Measurements from ENCODE around the gene ADTRP. TPM values are rescaled to one million over a fixed set of nuclear protein-coding genes. Genes with fewer than 3 reads are reported as not detected.
A peak's percentile ranks its signal among the peaks of the same experiment; 100 is the strongest.

ADTRP gene
- total RNA-seq, 2 experiments from 2014 or later, result 20.0 to 21.9 TPM

GRCh38 chr6:11705069-11705468 lies 73.5 kb downstream of the ADTRP start:
- DNase-seq, result peak; percentile 57
- no peaks in the 10 kb centered on the region for H3K27me3 Mint-ChIP-seq
- ChIA-PET CTCF (interaction anchor here (1.3 kb wide), 1 partner anchor 49 kb away, joined by 3 read pairs; no protein-coding TSS in a partner anchor), POLR2A (no interaction called here)
- TF ChIP-seq, protein P1, sequence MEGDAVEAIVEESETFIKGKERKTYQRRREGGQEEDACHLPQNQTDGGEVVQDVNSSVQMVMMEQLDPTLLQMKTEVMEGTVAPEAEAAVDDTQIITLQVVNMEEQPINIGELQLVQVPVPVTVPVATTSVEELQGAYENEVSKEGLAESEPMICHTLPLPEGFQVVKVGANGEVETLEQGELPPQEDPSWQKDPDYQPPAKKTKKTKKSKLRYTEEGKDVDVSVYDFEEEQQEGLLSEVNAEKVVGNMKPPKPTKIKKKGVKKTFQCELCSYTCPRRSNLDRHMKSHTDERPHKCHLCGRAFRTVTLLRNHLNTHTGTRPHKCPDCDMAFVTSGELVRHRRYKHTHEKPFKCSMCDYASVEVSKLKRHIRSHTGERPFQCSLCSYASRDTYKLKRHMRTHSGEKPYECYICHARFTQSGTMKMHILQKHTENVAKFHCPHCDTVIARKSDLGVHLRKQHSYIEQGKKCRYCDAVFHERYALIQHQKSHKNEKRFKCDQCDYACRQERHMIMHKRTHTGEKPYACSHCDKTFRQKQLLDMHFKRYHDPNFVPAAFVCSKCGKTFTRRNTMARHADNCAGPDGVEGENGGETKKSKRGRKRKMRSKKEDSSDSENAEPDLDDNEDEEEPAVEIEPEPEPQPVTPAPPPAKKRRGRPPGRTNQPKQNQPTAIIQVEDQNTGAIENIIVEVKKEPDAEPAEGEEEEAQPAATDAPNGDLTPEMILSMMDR (IDR thresholded peaks at IDR 0.05), result no peak
- peaks cover 37% of the 10 kb centered on the region for H3K4me1 Mint-ChIP-seq (ENCODE audit: low read depth)
- ATAC-seq, result peak; percentile 45
- no peak overlapping the region for H3K4me3 Mint-ChIP-seq
- intact Hi-C loops (cut with micrococcal nuclease), result no loop called here
- H3K36me3 Mint-ChIP-seq (ENCODE audit: low read depth), result peaks cover 8% of the 10 kb centered on the region
- H3K9me3 Mint-ChIP-seq, result peaks cover 7% of the 10 kb centered on the region
- peak overlapping the region; percentile 20 for H3K27ac Mint-ChIP-seq

GRCh38 chr6:11703725-11704124 lies 74.9 kb downstream of the ADTRP start:
- Mint-ChIP-seq H3K4me1 (ENCODE audit: low read depth) (peaks cover 30% of the 10 kb centered on the region), H3K27me3 (no peaks in the 10 kb centered on the region), H3K27ac (no peak overlapping the region), H3K9me3 (peaks cover 1% of the 10 kb centered on the region), H3K4me3 (no peak overlapping the region), H3K36me3 (ENCODE audit: low read depth) (peaks cover under 1% of the 10 kb centered on the region)
- ChIA-PET POLR2A (no interaction called here), CTCF (interaction anchor here (0.6 to 1.1 kb wide), 2 partner anchors 372 to 587 kb away, joined by 3 read pairs; partner anchors contain the start of gene EDN1)
- intact Hi-C loops (cut with micrococcal nuclease), result no loop called here
- TF ChIP-seq, protein P1 (IDR thresholded peaks at IDR 0.05), result no peak
- DNase-seq, result no peak
- ATAC-seq, result no peak

- Mint-ChIP-seq H3K27me3 (no peaks in the 10 kb centered on the region), H3K36me3 (ENCODE audit: low read depth) (no peaks in the 10 kb centered on the region), H3K4me1 (ENCODE audit: low read depth) (peaks cover 28% of the 10 kb centered on the region), H3K27ac (peak overlapping the region; percentile 6), H3K9me3 (no peaks in the 10 kb centered on the region), H3K4me3 (no peak overlapping the region)
- TF ChIP-seq, protein P1 (IDR thresholded peaks at IDR 0.05), result no peak
- DNase-seq (no peak), ATAC-seq (no peak)
- ChIA-PET POLR2A (interaction anchor here (0.5 to 1.2 kb wide), 3 partner anchors 9 to 228 kb away, joined by 3 to 4 read pairs (median 3); no protein-coding TSS in a partner anchor), CTCF (interaction anchor here (1.1 to 2.3 kb wide), 2 partner anchors 21 to 588 kb away, joined by 3 to 6 read pairs; partner anchors contain the start of gene EDN1)
- intact Hi-C loops (cut with micrococcal nuclease), result no loop called here
Observed at GRCh38 chr6:11702500-11703130, 76.0 kb downstream of the ADTRP start.

GRCh38 chr6:11702089-11702488 lies 76.5 kb downstream of the ADTRP start:
- intact Hi-C loops (cut with micrococcal nuclease), result no loop called here
- Mint-ChIP-seq H3K4me1 (ENCODE audit: low read depth) (peaks cover 28% of the 10 kb centered on the region), H3K27me3 (no peaks in the 10 kb centered on the region), H3K4me3 (no peak overlapping the region), H3K9me3 (peaks cover under 1% of the 10 kb centered on the region), H3K27ac (peak overlapping the region; percentile 38), H3K36me3 (ENCODE audit: low read depth) (no peaks in the 10 kb centered on the region)
- DNase-seq (no peak), ATAC-seq (no peak)
- TF ChIP-seq, protein P1 (IDR thresholded peaks at IDR 0.05), result no peak
- CTCF ChIA-PET, result interaction anchor here (1.0 to 2.3 kb wide), 3 partner anchors 21 to 212 kb away, joined by 3 to 6 read pairs (median 5); no protein-coding TSS in a partner anchor
- POLR2A ChIA-PET, result interaction anchor here (0.8 to 1.5 kb wide), 3 partner anchors 8 to 185 kb away, joined by 3 to 4 read pairs (median 3); no protein-coding TSS in a partner anchor

- Mint-ChIP-seq H3K27me3 (no peaks in the 10 kb centered on the region), H3K4me3 (no peak overlapping the region), H3K9me3 (peaks cover 2% of the 10 kb centered on the region), H3K27ac (peak overlapping the region; percentile 38), H3K4me1 (ENCODE audit: low read depth) (peaks cover 28% of the 10 kb centered on the region), H3K36me3 (ENCODE audit: low read depth) (no peaks in the 10 kb centered on the region)
- ATAC-seq (peak; percentile 53), DNase-seq (no peak)
- CTCF ChIA-PET, result interaction anchor here (0.8 to 2.3 kb wide), 5 partner anchors 22 to 213 kb away, joined by 3 to 6 read pairs (median 3); no protein-coding TSS in a partner anchor
- POLR2A ChIA-PET, result interaction anchor here (0.8 to 1.5 kb wide), 2 partner anchors 9 to 186 kb away, joined by 3 to 4 read pairs; no protein-coding TSS in a partner anchor
- intact Hi-C loops (cut with micrococcal nuclease), result no loop called here
- TF ChIP-seq, protein P1 (IDR thresholded peaks at IDR 0.05), result no peak
Observed at GRCh38 chr6:11701573-11701972, 77.0 kb downstream of the ADTRP start.

All from activated CD8-positive, alpha-beta T cell treated with anti-CD3 and anti-CD28 coated beads for 36 hours (primary cell).